Activated CD8-positive, alpha-beta memory T cell treated with anti-CD3 and anti-CD28 coated beads, Interleukin-2, amount 50 U/mL, for 4 hours (primary cell): ENCODE results near the gene BRSK2.

Source experiments
- DNase-seq: peaks from one replicate; pipeline ENCODE4 v3.0.0-alpha.2; 2020

The BRSK2 gene

DNA sequence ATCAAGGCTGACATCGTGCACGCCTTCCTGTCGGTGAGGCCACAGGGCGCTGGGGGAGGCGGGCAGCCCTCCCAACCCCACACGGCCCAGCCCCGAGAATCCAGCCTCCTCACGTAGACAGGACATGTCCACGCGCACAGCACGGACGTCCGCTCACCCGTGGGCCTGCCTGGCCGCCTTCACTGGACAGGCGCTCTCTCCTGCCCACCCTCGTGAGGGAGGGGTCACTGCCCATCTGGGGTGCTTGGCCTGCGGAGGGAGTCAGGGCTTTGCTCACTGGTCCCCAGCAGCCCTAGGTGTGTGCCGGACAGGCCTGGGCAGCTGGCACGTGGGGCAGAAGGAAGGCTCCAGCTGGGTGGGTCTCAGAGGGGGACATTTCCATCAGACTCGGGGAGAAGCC is 64.8 kb downstream of the BRSK2 start:
- no peak for DNase-seq

DNA sequence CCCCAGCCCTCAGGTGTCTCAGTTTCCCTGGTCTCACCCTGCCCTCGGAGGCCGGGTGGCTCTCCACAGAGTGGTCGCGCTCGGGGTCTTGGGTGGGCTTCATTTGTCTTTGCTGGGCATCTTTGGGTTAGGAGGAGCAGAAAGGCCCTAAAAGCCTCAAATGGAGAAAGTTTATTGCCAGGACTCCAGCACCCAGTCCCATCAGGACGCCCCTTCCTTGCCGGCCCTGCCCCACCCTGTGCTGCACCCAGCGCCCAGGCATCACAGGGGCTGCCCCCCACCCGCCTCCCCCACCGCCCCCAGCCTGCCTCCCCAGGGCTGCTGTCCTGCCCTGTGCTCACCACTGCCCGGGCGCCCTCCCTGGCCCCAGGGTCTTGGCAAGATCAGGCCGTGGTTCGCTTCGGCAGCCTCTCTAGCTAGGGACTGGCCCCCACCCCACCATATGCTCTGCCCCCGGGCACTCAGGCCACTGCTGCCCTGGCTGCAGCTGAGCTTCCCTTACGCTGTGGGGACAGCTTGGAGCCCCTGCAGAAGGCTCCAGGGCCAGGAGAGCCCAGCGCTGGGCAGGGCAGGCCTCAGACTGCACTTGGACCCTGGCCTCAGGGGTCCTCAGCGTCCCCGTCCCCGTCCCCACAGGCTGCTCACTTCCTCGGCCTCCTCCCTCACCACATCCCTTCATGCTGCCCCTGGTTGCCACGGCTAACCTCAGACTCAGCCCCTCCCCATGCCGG is 65.5 kb downstream of the BRSK2 start:
- DNase-seq = no peak

DNA sequence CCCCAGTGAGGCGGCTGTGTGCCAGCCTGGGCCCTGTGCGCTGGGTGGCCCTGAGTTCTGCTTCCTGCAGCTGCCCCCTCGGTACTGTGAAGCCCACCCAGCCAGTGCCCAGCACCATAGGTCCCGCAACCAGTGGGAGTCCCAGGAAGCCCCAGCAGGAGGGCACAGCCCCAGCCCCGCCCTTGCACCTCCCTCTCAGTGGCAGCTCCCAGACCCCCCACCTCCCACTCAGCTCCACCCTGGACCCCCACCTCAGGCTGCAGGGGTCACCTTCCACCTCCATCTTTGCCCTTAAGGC is 66.0 kb downstream of the BRSK2 start:
- no peak for DNase-seq

DNA sequence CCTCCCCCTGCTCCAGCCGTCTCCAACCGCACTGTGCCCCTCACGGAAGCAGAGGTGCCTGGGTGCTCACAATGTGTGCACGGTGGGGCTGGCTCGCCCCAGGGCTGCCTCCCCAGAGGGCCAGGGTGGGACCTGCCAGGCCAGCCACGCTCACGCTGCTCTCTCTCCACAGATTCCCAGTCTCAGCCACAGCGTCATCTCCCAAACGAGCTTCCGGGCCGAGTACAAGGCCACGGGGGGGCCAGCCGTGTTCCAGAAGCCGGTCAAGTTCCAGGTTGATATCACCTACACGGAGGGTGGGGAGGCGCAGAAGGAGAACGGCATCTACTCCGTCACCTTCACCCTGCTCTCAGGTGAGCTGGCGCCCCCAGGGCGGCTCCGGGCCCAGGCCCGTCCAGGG is 66.4 kb downstream of the BRSK2 start:
- DNase-seq = no peak

DNA sequence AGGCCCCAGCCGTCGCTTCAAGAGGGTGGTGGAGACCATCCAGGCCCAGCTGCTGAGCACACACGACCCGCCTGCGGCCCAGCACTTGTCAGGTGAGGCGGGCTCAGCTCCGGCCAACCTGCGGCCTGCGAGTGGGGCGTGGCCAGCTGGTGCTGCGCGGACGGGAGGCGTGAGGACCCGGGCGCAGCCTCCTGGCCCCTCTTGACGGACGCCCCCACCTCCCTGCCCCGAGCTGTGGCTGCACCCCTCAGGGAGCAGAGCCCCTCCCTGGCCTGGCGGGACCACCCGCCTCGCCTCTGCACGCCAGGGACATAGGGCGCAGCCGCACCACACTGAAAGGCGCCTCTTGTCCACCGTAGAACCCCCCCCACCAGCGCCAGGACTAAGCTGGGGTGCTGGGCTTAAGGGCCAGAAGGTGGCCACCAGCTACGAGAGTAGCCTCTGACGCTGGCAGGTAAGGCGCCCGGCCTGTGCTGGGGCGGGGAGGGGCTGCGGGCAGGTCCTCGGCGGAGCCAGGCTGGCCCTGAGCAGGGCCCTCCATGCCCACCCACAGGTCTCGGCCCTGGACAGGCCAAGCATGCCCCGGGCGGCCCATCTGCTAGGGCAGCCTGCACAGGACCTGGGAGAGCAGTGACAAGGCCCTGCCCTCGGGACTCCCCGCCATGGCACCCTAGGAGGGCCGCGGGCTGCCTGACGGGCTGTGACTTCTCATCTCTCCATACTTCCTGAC is 67.0 kb downstream of the BRSK2 start:
- no peak for DNase-seq

DNA sequence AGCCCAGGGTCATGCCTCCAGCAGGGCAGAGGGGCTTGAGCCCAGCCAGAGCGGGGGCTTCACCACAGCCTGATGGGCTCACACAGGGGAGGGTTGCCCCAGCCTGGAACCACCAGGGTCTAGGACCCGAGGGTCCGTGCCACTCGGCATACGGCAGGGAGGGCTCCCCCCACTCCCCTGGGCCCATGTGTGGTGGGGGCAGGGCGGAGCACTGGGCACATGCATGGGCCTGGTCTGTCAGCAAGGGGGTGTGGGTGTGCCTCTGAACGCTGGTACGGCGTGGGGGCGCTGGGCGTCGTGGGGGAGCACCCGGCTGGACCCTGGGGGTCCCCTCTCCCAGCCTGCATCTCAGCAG is 67.6 kb downstream of the BRSK2 start:
- no peak for DNase-seq

DNA sequence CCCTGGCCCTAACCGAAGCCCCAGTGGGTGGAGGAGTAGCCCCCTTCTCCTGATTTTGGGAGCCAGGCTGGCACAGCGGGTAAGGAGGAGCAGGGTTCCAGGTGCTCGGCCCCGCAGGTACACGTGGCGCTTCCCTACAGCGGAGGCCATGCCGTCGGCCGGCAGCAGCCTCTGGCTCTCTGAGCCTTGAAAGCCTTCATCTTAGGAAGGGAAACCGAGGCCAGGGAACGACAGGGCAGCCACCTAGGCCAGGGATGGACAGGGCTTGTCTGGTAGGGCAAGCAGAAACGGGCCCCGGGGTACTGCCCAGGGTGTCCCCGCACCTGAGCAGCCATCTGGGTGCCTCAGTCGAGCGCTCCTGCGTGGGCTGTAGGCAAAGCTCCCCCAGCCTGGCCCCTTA is 68.1 kb downstream of the BRSK2 start:
- no peak for DNase-seq

DNA sequence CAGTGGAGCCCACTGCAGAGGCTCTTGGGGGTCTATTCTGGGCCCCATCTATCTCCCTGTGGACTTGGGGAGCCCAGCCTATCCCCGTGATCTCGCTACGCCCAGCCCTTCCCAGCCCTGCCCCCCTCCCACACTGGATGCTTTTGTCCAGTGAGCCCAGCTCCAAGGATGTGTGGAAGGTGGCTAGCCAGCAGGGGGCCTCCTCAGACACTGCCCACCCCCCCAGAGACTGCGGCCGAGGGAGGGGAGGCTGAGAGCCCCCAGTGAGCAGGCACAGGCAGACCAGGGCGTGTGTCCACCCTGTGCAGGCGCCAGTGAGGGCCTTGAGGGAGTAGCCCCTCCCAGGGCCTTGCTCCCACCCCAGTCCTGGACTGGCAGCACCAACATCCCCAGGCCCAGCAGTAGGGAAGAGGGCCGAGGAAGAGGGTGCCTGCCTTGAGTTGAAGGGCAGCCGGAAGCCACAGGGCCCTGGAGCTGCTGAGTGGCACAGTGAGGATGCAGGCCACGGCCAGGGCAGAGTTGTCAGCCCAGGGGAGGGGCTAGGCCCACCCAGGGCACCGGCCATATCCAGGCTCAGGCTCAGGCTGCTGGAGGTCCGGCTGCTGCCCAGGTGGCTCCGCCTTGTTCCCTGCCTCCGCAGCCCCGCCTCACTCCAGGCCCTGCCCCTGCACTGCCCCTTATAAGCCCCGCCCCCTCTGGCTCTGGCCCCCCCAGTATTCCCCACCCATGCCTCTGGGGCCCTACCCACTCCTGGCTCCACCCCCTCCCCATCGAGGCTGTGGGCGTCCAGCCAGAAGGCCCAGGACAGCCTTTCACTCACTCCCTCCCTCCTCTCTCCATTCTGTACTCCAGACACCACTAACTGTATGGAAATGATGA is 68.8 kb downstream of the BRSK2 start:
- no peak for DNase-seq

DNA sequence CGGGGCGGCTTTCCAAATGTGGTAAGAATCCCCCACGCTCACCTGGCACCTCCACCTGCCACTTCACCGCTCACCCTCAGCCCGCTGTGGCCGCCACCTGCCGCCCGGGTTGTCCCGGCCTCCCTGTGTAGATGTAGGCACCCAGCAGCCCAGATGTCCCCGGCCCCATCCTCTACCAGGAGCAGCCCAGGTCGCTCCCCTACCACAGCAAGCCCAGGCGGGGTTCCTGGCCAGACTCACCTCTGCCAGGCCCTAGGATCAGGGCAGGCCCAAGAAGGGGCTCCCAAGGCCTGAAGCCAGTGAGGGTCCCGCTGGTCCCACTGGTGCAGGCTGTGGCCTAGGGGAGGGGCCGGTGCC is 69.5 kb downstream of the BRSK2 start:
- no peak for DNase-seq

DNA sequence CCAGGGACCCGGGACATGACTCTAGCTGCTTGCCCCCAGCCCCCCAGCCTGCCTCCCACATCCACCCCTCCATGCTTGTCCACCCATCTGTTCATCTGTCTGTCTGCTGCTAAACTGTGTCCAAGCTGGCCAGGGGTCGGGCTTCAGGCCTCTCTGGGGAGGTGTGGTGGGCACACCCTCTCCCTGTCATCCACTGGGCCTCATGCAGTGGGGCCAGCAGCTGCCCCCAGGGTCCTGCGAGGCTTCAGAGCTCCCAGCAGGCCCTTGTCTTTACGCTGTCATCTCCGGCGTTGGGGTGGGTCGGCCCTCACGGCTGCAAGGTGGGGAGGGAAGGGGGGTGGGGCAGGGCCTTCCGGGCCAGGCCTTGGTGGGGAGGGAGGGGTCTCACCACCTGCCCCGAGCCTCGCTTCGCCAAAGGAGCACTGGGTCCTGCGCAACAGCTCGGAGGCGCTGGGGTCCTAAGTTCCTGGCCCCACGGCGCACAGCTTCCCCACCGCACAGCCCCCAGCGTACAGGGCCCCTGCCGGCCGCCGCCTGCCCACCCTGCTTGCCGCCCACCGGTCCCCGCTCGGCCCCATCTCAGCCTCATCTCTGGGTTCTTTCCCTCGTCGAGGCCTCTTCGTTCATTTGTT is 70.1 kb downstream of the BRSK2 start:
- DNase-seq = no peak

DNA sequence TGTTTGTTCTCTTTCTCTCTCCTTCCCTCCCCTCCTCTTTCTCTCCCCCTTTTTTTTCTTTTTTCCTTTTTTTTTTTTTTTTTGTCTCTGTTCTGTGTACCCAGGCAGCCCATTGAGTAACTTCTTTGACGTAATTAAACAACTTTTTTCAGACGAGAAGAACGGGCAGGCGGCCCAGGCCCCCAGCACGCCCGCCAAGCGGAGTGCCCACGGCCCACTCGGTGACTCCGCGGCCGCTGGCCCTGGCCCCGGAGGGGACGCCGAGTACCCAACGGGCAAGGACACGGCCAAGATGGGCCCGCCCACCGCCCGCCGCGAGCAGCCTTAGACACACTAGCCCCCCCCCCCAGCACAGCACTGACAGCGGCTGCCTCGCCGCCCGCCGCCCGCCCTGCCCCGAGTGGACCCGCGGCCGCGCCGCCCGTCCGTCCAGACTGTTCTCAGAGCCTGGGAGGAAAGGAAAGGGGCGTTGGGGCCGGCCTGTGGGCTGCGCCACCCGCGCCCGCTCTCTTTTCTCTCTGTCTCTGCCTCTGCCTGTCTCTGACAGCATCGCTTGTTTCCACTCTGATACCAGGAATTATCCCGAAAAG is 70.8 kb downstream of the BRSK2 start:
- no peak for DNase-seq

DNA sequence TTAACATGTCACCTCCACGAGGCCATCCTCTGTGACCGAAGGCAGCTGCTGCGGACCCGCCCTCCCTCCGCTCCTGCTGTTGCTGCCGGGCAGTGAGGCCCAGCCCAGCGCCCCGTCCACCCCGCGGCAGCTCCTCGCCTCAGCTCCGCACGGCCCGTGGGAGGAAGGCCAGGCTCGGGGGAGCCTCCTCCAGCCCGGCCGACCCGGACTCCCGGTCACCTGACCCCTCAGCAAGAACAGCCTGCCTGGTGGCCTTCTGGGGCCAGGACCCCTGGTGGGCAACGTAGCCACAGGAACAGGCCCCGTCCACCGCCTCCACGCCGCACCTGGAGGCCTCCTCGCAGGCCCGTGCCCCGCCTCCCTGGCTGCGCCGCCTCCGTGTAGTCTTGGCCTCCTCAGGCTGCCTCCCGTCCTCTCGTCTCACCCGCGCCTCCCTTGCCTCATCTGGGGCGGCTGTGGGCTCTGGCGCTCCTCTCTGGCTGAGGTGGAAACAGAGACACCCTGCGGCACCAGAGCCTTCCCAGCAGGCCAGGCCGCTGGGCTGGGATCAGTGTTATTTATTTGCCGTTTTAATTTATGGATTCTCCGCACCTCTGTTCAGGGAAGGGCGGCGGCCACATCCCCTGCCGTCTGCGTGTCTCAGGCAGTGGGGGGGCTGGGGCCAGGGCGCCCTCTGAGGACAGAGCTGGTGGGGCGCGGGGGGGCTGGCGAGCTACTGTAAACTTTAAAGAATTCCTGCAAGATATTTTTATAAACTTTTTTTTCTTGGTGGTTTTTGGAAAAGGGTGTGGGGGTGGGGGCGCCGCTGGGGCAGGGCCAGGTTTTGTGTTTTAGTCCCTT is 71.5 kb downstream of the BRSK2 start:
- DNase-seq = no peak

DNA sequence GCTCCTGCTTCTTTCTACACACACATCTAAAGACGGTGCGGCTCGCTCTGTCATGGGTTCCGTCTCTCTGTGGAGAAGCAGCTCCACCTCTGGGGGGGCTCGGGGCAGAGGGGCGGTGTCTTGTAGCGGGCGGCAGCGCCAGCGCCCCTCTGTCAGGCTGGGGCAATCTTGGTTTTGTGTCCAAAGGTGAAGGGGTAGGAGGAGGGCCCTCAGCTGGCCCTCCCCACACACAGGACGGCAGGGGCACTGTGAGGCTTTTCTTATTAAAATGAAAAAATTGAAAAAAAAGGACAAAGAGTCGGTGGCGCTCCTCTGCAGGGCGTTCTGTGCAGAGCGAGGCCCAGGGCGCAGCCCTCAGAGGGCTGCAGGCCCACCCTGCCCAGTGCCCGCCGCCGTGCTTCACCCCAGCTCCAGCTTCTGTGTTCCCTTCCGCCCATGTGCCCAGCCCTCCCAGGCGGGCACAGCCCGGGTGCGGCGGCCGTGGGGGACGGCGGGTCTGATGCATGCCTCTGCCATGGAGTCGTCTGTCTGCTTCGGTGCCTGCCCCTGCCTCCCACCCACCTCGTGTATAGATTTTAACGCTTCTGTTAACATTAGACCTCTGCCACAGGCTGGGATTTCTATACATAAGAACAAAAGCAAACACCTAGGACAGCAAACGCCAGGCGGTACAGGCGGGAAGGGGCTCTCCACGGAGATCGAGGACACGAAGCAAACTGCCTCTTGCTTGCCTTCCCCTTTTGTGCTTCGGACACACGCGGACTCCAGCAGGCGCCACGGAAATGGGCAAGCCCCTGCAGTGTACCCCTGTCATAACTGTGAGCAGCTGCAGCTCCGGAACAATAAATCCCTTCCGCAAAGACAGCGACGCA is 72.3 kb downstream of the BRSK2 start:
- DNase-seq = no peak

DNA sequence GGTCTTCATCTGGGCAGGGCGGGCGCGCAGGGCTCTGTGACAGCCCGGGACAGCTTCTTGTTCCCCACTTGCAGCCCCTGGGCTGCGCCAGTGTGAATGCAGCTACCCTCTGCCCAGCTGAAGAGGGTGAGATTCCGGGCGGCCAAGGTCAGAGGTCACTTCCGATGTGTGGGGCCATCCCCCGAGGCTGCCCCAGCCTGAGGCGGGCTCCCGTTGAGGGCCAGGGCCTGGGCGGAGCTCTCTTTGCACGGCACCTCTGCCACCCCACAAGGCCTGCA is 72.9 kb downstream of the BRSK2 start:
- no peak for DNase-seq

DNA sequence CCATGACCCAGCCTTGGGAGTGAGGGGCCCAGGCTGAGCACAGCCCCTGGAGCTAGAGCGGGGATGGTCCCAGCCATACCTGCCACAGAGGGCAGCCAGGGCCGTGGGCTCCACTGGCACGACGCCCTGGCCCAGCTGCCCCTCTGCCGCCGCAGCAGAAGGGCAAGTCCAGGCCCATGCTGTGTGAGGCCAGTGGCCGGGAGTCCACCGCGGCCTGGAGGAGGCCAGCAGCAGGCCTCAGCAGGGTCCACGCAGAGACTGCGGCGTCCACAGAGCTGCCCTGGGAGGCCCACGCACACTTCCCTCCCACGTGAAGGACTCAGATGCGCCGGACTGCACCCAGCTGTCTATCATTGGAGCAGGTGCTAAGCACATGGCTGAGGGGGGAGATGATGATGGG is 73.3 kb downstream of the BRSK2 start:
- DNase-seq = no peak

DNA sequence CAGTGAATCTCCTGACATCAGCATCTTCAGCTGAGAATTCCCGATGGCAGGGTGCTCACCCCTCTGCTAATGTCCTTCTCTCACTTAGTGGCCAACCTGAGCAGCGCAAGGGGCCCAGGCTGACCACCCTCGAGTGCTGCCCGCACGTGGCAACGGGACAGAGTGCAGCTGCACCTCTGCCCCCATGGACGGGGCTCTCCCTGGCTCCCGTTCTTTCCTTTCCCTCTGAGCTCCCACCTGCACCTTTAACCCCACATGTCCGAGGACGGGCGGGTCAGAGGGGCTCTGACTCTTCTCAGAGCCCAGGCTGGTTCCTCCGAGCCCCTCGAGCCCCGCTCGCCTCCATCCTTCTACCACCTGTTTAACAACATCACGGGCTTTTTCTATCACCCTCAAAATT is 77.0 kb downstream of the BRSK2 start:
- no peak for DNase-seq

DNA sequence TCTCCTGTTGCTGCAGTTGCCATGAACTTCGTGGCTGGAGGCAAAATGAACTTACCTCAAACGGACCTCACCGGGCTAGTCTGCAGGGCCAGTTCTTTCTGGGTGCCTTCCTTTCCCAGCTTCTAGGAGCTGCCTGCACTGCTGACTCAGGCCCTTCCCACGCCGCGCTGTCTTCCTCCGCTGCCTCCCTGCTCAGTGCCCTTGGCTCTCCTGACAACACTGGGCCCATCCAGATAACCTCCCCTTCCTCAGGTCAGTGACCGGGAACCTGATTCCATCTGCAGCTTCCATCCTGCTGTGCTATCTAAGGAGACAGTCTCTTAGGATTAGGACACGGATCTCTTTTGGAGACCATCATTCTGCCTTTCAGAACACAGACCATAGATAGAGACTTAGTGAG is 77.5 kb downstream of the BRSK2 start:
- DNase-seq = no peak

DNA sequence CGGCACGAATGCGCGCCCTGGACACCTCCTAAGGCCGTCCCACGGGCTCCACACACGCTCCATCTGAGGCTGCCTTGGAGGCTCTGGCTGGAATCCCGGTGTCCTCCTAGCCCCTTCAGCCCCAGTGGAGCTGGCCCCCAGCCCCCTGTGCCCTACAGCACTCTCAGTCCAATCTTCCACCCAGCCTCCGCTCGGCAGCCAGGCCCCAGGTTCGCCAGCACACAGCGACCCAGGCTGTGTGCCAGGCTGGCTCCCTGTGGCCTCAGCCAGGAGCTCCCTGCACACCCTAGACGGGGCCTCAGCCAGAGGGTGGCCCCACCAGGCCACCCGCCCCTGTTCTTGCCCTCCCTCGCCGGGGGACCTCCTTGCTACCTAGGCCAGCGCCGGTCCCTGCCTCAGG is 78.3 kb downstream of the BRSK2 start:
- no peak for DNase-seq

DNA sequence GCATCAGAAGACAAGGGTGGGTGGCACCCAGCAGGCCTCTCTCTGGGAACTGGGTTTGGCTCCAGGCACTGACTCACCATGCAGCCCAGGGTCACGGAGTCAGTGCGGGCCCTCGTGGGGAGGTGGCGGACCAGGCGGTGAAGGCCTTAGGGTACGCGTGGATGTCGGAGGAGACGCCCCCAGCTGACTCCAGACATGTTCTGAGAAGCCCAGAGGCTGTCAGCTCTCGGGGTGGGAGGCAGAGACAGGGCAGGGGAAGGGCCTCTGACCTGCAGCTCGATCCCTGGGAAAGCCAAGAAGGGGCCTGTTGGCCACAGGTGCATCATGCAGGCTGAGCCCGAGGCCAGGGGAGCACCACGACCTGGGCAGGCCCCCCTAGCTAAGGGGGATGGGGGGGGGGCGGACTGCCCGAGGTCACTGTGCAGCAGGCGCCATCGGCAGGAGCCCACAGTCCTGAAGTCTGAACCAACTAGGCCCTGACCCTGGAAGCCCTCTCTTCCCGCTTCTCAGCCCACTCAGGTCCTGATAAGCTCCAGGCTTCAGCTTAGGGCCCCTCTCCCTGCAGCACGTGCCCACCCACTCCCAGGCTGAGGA is 78.8 kb downstream of the BRSK2 start:
- DNase-seq = no peak

DNA sequence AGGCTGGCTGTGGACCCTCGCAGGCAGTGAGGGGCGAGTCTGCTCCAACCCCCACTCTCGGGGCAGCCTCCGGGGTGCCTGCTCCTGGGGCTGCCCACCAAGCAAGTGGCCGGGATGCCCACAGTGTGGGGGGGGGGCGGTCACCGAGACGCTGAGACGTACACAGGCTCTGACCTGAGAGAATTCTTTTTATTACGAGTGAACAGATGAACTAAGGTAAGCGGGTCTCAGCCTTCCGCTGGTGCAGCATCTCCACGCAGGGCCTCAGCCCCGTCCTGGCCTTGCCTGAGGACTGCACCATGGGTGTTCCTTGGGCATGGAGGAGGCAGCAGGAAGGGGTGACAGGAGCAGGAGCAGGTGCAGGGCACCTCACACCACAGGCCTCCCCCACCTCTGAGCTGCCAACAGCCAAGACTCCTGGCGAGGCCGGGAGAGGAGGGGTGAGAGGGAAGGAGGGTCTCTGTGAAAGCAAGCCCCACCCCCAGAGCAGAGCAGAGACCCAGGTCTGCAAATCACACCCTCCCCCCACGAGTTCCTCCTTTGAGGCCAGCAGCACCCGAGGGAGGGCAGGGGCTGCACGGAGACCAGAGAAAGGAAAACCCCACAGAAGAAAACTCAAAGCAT is 79.7 kb downstream of the BRSK2 start:
- no peak for DNase-seq
